Measurements from ENCODE around the gene SEPTIN10. TPM values are rescaled to one million over a fixed set of nuclear protein-coding genes. Genes with fewer than 3 reads are reported as not detected.

SEPTIN10 gene
- total and polyA plus RNA-seq, 2 donors (not counting 1 experiment from before 2014, with no cell fraction given): 0.28 TPM; not detected in 1

GRCh38 chr2:109623297-109623696 is 9.5 kb upstream of the SEPTIN10 start:
- ATAC-seq (ENCODE audit: low read depth) (no peak), DNase-seq (no peak)
- H3K27me3 Mint-ChIP-seq: peaks cover 33% of the 10 kb centered on the region
- no peaks in the 10 kb centered on the region for H3K4me1 ChIP-seq (ENCODE audit: control insufficient read depth in 2 of 2, insufficient read depth in 2 of 2, low read length in 2 of 2)
- ChIA-PET POLR2A (no interaction called here), CTCF (no interaction called here)
- WGBS (ENCODE audit: insufficient coverage): 100% methylated on average over 1 of the region's 5 CpGs
- H3K9me3 ChIP-seq (ENCODE audit: control extremely low read depth in 1 of 3, control insufficient read depth in 2 of 3, insufficient read depth in 1 of 3, low read length in 2 of 3): no peaks in the 10 kb centered on the region
- no peaks in the 10 kb centered on the region for H4K20me1 ChIP-seq (ENCODE audit: control insufficient read depth, insufficient read depth, low read length, poor library complexity, severe bottlenecking)
- H3K4me3 Mint-ChIP-seq: no peak overlapping the region
- no peaks in the 10 kb centered on the region for H3K4me1 Mint-ChIP-seq
- no peak overlapping the region for H3K9ac ChIP-seq (ENCODE audit: low read length)
- intact Hi-C loops (cut with micrococcal nuclease): no loop called here
- H3K9me3 Mint-ChIP-seq (ENCODE audit: insufficient read depth): no peaks in the 10 kb centered on the region
- H3K36me3 ChIP-seq (replicated peaks in 1 of 2; ENCODE audit: control extremely low read depth in 1 of 2, control insufficient read depth in 1 of 2, extremely low read depth in 1 of 2, insufficient read depth in 2 of 2, low read length in 1 of 2): no peaks in the 10 kb centered on the region
- peaks cover 0 to 18% (median 7%) of the 10 kb centered on the region in 4 experiments for H3K27me3 ChIP-seq (replicated peaks in 1 of 4; ENCODE audit: control extremely low read depth in 1 of 4, control insufficient read depth in 3 of 4, insufficient read depth in 4 of 4, low read length in 3 of 4)
- no peak overlapping the region for H3K4me2 ChIP-seq (replicated peaks; ENCODE audit: low read depth, low read length, poor library complexity, severe bottlenecking)
- H2AFZ ChIP-seq (ENCODE audit: insufficient read depth, low read depth, low read length, poor library complexity, severe bottlenecking): no peak overlapping the region
- no peak overlapping the region for H3K27ac Mint-ChIP-seq
- no peaks in the 10 kb centered on the region for H3K79me2 ChIP-seq (ENCODE audit: control insufficient read depth, insufficient read depth, low read length)
- no peak for TF ChIP-seq CTCF (IDR thresholded peaks at IDR 0.05)
- TF ChIP-seq EZH2 (IDR thresholded peaks at IDR 0.05; ENCODE audit: borderline replicate concordance, insufficient read depth, low read depth, low read length, poor library complexity, severe bottlenecking): no peak
- H3K4me3 ChIP-seq (ENCODE audit: control extremely low read depth in 1 of 5, extremely low read depth in 1 of 5, insufficient read depth in 1 of 5, low read depth in 2 of 5, low read length in 4 of 5): no peak overlapping the region
- H3K27ac ChIP-seq (ENCODE audit: low read length in 2 of 2): no peak overlapping the region

- Histone ChIP-seq H3K4me3 (ENCODE audit: control extremely low read depth in 1 of 5, extremely low read depth in 1 of 5, insufficient read depth in 1 of 5, low read depth in 2 of 5, low read length in 4 of 5) (no peak overlapping the region), H3K4me1 (ENCODE audit: control insufficient read depth in 2 of 2, insufficient read depth in 2 of 2, low read length in 2 of 2) (peaks cover 5% of the 10 kb centered on the region in 2 donors), H3K36me3 (replicated peaks in 1 of 2; ENCODE audit: control extremely low read depth in 1 of 2, control insufficient read depth in 1 of 2, extremely low read depth in 1 of 2, insufficient read depth in 2 of 2, low read length in 1 of 2) (no peaks in the 10 kb centered on the region), H3K79me2 (ENCODE audit: control insufficient read depth, insufficient read depth, low read length) (no peaks in the 10 kb centered on the region), H4K20me1 (ENCODE audit: control insufficient read depth, insufficient read depth, low read length, poor library complexity, severe bottlenecking) (no peaks in the 10 kb centered on the region), H3K9me3 (ENCODE audit: control extremely low read depth in 1 of 3, control insufficient read depth in 2 of 3, insufficient read depth in 1 of 3, low read length in 2 of 3) (peaks cover 0 to 13% (median 3%) of the 10 kb centered on the region in 3 donors), H3K9ac (ENCODE audit: low read length) (no peak overlapping the region), H2AFZ (ENCODE audit: insufficient read depth, low read depth, low read length, poor library complexity, severe bottlenecking) (no peak overlapping the region), H3K27me3 (replicated peaks in 1 of 4; ENCODE audit: control extremely low read depth in 1 of 4, control insufficient read depth in 3 of 4, insufficient read depth in 4 of 4, low read length in 3 of 4) (peaks cover 0 to 30% (median 25%) of the 10 kb centered on the region in 4 experiments), H3K4me2 (replicated peaks; ENCODE audit: low read depth, low read length, poor library complexity, severe bottlenecking) (no peak overlapping the region), H3K27ac (ENCODE audit: low read length in 2 of 2) (no peak overlapping the region)
- intact Hi-C loops (cut with micrococcal nuclease): no loop called here
- ATAC-seq (ENCODE audit: low read depth) (no peak), DNase-seq (no peak)
- H3K4me3 Mint-ChIP-seq: no peak overlapping the region
- 83% methylated on average over 1 of the region's 4 CpGs for WGBS (ENCODE audit: insufficient coverage)
- H3K27ac Mint-ChIP-seq: no peak overlapping the region
- ChIA-PET CTCF (no interaction called here), POLR2A (no interaction called here)
- TF ChIP-seq CTCF (IDR thresholded peaks at IDR 0.05): no peak
- no peak for TF ChIP-seq EZH2 (IDR thresholded peaks at IDR 0.05; ENCODE audit: borderline replicate concordance, insufficient read depth, low read depth, low read length, poor library complexity, severe bottlenecking)
- no peaks in the 10 kb centered on the region for H3K9me3 Mint-ChIP-seq (ENCODE audit: insufficient read depth)
- H3K4me1 Mint-ChIP-seq: peaks cover 4% of the 10 kb centered on the region
- peaks cover 42% of the 10 kb centered on the region for H3K27me3 Mint-ChIP-seq
Observed at GRCh38 chr2:109619032-109619615, 5.4 kb upstream of the SEPTIN10 start.
